H9 (cell line): ENCODE results near the gene ARMS2. TPM values are rescaled to one million over a fixed set of nuclear protein-coding genes. Genes with fewer than 3 reads are reported as not detected.

ENCODE experiments used
- DNase-seq: peaks from one replicate; pipeline ENCODE4 v3.0.0-alpha.2; 2017
- H2AFZ ChIP-seq: one replicate; pipeline ENCODE4 v1.6.1; 2013; ENCODE audit warnings: mild to moderate bottlenecking, low read length, control low read depth, moderate library complexity
- H2AK5ac ChIP-seq: 2 replicates; pipeline ENCODE4 v1.6.1; 2013; ENCODE audit warnings: low read length, control low read depth, mixed read lengths; ENCODE audit not compliant: insufficient read length
- H2BK120ac ChIP-seq: one replicate; pipeline ENCODE4 v1.6.1; 2013; ENCODE audit warnings: low read depth, mild to moderate bottlenecking, low read length, control low read depth, inconsistent platforms; ENCODE audit not compliant: poor library complexity, severe bottlenecking
- H2BK12ac ChIP-seq: 2 replicates; pipeline ENCODE4 v1.6.1; 2013; ENCODE audit warnings: low read length, control low read depth, mixed read lengths, low read depth; ENCODE audit not compliant: insufficient read length
- H2BK15ac ChIP-seq: 2 replicates; pipeline ENCODE4 v1.6.1; 2013; ENCODE audit warnings: low read depth, low read length, control low read depth
- H2BK20ac ChIP-seq: one replicate; pipeline ENCODE4 v1.6.1; 2013; ENCODE audit warnings: low read depth, mild to moderate bottlenecking, low read length, control low read depth, inconsistent platforms; ENCODE audit not compliant: poor library complexity, severe bottlenecking
- H2BK5ac ChIP-seq: 2 replicates; pipeline ENCODE4 v1.6.1; 2013; ENCODE audit warnings: low read length, control low read depth, mixed read lengths; ENCODE audit not compliant: insufficient read length
- H3K14ac ChIP-seq: 2 replicates; pipeline ENCODE4 v1.6.1; 2013; ENCODE audit warnings: low read length, control low read depth; ENCODE audit not compliant: insufficient read depth
- H3K18ac ChIP-seq: 2 replicates; pipeline ENCODE4 v1.6.1; 2013; ENCODE audit warnings: low read depth, mild to moderate bottlenecking, mixed read lengths, low read length, control low read depth; ENCODE audit not compliant: insufficient read length
- H3K23ac ChIP-seq: 2 replicates; pipeline ENCODE4 v1.6.1; 2013; ENCODE audit warnings: low read length, control low read depth, mixed read lengths, low read depth; ENCODE audit not compliant: insufficient read length
- H3K23me2 ChIP-seq: 2 replicates; pipeline ENCODE4 v1.6.1; 2013; ENCODE audit warnings: low read depth, mild to moderate bottlenecking, mixed read lengths, low read length, control low read depth; ENCODE audit not compliant: insufficient read length, poor library complexity, severe bottlenecking
- H3K27ac ChIP-seq: 2 replicates; pipeline ENCODE4 v1.5.1; 2013; ENCODE audit warnings: low read length, control low read depth, mixed read lengths, low read depth; ENCODE audit not compliant: insufficient read length
- H3K27me3 ChIP-seq: 2 replicates; pipeline ENCODE4 v1.6.1; 2013; ENCODE audit warnings: low read length, control low read depth, inconsistent platforms; ENCODE audit not compliant: insufficient read depth
- H3K4ac ChIP-seq: 2 replicates; pipeline ENCODE4 v1.6.1; 2013; ENCODE audit warnings: low read depth, mild to moderate bottlenecking, control low read depth, inconsistent platforms, low read length, moderate library complexity
- H3K4me1 ChIP-seq: 2 replicates; pipeline ENCODE4 v1.6.1; 2013; ENCODE audit warnings: low read length, control low read depth, inconsistent platforms; ENCODE audit not compliant: insufficient read depth
- H3K4me2 ChIP-seq: 2 replicates; pipeline ENCODE4 v1.6.1; 2013; ENCODE audit warnings: low read length, control low read depth, mixed read lengths; ENCODE audit not compliant: insufficient read length, insufficient read depth
- H3K56ac ChIP-seq: 2 replicates; pipeline ENCODE4 v1.6.1; 2013; ENCODE audit warnings: low read depth, mild to moderate bottlenecking, mixed read lengths, low read length, control low read depth; ENCODE audit not compliant: insufficient read length
- H3K79me1 ChIP-seq: 2 replicates; pipeline ENCODE4 v1.6.1; 2013; ENCODE audit warnings: low read depth, mild to moderate bottlenecking, moderate library complexity, low read length, control low read depth, inconsistent platforms; ENCODE audit not compliant: insufficient read depth, poor library complexity, severe bottlenecking
- H3K79me2 ChIP-seq: 2 replicates; pipeline ENCODE4 v1.6.1; 2013; ENCODE audit warnings: low read length, control low read depth, inconsistent platforms; ENCODE audit not compliant: insufficient read depth
- H3K9ac ChIP-seq: 2 replicates; pipeline ENCODE4 v1.6.1; 2013; ENCODE audit warnings: low read length, control low read depth, mixed read lengths; ENCODE audit not compliant: insufficient read length; ENCODE audit errors: extremely low read depth
- H3K9me3 ChIP-seq: one replicate; pipeline ENCODE4 v1.6.1; 2013; ENCODE audit warnings: low read depth, low read length, inconsistent platforms; ENCODE audit not compliant: control insufficient read depth
- H3T11ph ChIP-seq: one replicate; pipeline ENCODE4 v1.6.1; 2013; ENCODE audit warnings: mild to moderate bottlenecking, low read length, control low read depth, inconsistent platforms
- H4K20me1 ChIP-seq: one replicate; pipeline ENCODE4 v1.6.1; 2013; ENCODE audit not compliant: control insufficient read depth, insufficient read length, insufficient read depth
- H4K5ac ChIP-seq: 2 replicates; pipeline ENCODE4 v1.6.1; 2013; ENCODE audit warnings: low read depth, mild to moderate bottlenecking, mixed read lengths, low read length, control low read depth; ENCODE audit not compliant: insufficient read length
- H4K8ac ChIP-seq: replicated peaks from 2 replicates; pipeline ENCODE4 v1.6.1; 2013; ENCODE audit warnings: low read length, control low read depth, mixed read lengths, low read depth; ENCODE audit not compliant: insufficient read length
- H4K91ac ChIP-seq: 2 replicates; pipeline ENCODE4 v1.6.1; 2013; ENCODE audit warnings: low read depth, mild to moderate bottlenecking, moderate library complexity, mixed read lengths, low read length, control low read depth; ENCODE audit not compliant: insufficient read length
- H3K27ac Mint-ChIP-seq, 3 experiments: 2 replicates in 2 of 3; 3 replicates in 1 of 3; pipeline ENCODE4 v1.8.0; 2020 to 2021; ENCODE audit warnings: mixed read lengths in 3 of 3, mild to moderate bottlenecking in 1 of 3, moderate library complexity in 1 of 3
- H3K27me3 Mint-ChIP-seq: 2 replicates; pipeline ENCODE4 v1.8.0; 2021; ENCODE audit warnings: low read depth, mild to moderate bottlenecking, moderate library complexity, mixed read lengths
- H3K36me3 Mint-ChIP-seq, 3 experiments: 2 replicates in 2 of 3; 3 replicates in 1 of 3; pipeline ENCODE4 v1.8.0; 2020 to 2021; ENCODE audit warnings: low read depth in 3 of 3, mixed read lengths in 3 of 3; ENCODE audit not compliant: insufficient read depth in 1 of 3
- H3K4me1 Mint-ChIP-seq, 2 experiments: 2 replicates each; pipeline ENCODE4 v1.8.0; 2020; ENCODE audit warnings: mixed read lengths in 2 of 2
- H3K4me3 Mint-ChIP-seq, 2 experiments: 2 replicates in 1 of 2; 3 replicates in 1 of 2; pipeline ENCODE4 v1.8.0; 2020 to 2021; ENCODE audit warnings: mild to moderate bottlenecking in 2 of 2, mixed read lengths in 2 of 2, moderate library complexity in 1 of 2
- H3K9me3 Mint-ChIP-seq, 2 experiments: 2 replicates in 1 of 2; 3 replicates in 1 of 2; pipeline ENCODE4 v1.8.0; 2020; ENCODE audit warnings: mild to moderate bottlenecking in 2 of 2, mixed read lengths in 2 of 2, moderate library complexity in 1 of 2
- CTCF ChIP-seq: fragments of 200-600 bp; sonication (generic); conservative IDR thresholded peaks from 3 replicates; pipeline ENCODE4 v1.8.0; 2021; ENCODE audit warnings: antibody characterized with exemption, mild to moderate bottlenecking
- WGBS: extraction: QIAGEN DNeasy Blood & Tissue Kit; methylation state at CpG from one replicate; pipeline ENCODE4 v1.1.7; 2013; ENCODE audit warnings: missing lambda C conversion rate, low lambda C conversion rate, mixed read lengths; ENCODE audit not compliant: insufficient read length; ENCODE audit errors: extremely low coverage; 5-methylcytosine and 5-hydroxymethylcytosine counted together
- total RNA-seq: library from RNA; stranded (reverse); gene quantifications from 2 replicates; pipeline ENCODE4 v1.2.1, GENCODE V29; 2021

The ARMS2 gene
- total RNA-seq, 1 experiment from 2014 or later, result not detected

GRCh38 chr10:122464586-122464985 lies 10.1 kb downstream of the ARMS2 start:
- Histone ChIP-seq H2AFZ (no peak overlapping the region), H3K9me3 (no peaks in the 10 kb centered on the region), H4K5ac (no peak overlapping the region), H3K9ac (no peak overlapping the region), H3K4ac (no peak overlapping the region), H3K23ac (no peak overlapping the region), H3K4me2 (no peak overlapping the region), H4K8ac (no peak overlapping the region), H3K56ac (no peak overlapping the region), H3K79me2 (no peaks in the 10 kb centered on the region), H3K27me3 (peaks cover 30% of the 10 kb centered on the region), H3T11ph (no peak overlapping the region), H4K20me1 (no peaks in the 10 kb centered on the region), H2AK5ac (no peak overlapping the region), H3K79me1 (no peaks in the 10 kb centered on the region), H3K23me2 (peaks cover 17% of the 10 kb centered on the region), H3K4me1 (no peaks in the 10 kb centered on the region), H3K27ac (no peak overlapping the region), H3K18ac (no peak overlapping the region), H2BK5ac (no peak overlapping the region), H4K91ac (no peak overlapping the region), H2BK12ac (no peak overlapping the region), H2BK20ac (no peak overlapping the region), H2BK15ac (no peak overlapping the region), H2BK120ac (no peak overlapping the region), H3K14ac (no peak overlapping the region)
- H3K27me3 Mint-ChIP-seq, result peaks cover 74% of the 10 kb centered on the region
- H3K36me3 Mint-ChIP-seq, result 0 out of 7 replicates have a peak, but pooled peaks cover 0 to 3% (median 0%) of the 10 kb centered on the region in 3 experiments
- no peak for DNase-seq
- H3K4me1 Mint-ChIP-seq, result peaks cover 12 to 25% of the 10 kb centered on the region in 2 experiments
- WGBS, result no CpG with 5 or more reads among the region's 11 CpGs
- H3K4me3 Mint-ChIP-seq, result no peak overlapping the region; a peak in 1 of 5 replicates
- no peaks in the 10 kb centered on the region; a peak in 2 of 5 replicates for H3K9me3 Mint-ChIP-seq
- TF ChIP-seq CTCF, result no peak
- no peak overlapping the region for H3K27ac Mint-ChIP-seq
